Activated naive CD4-positive, alpha-beta T cell treated with anti-CD3 and anti-CD28 coated beads, Interleukin-2, amount 10 ng/mL, durations not matched to agents 7 days and 5 days (primary cell): Measurements from ENCODE around the gene MYADML2.

Experiments
- CTCF ChIA-PET: fragments of 350-600 bp; sonication (Branson Sonifier 250); formaldehyde crosslinking; loops from one replicate; lab custom pipeline; 2021; ENCODE audit warnings: antibody characterized with exemption; lab: Charles Lee
- DNase-seq: peaks from one replicate; pipeline ENCODE4 v3.0.0-alpha.2; 2020
- H3K27ac Mint-ChIP-seq: one replicate; pipeline ENCODE4 v1.8.0; 2021; ENCODE audit warnings: mild to moderate bottlenecking, moderate library complexity, mixed read lengths
- H3K27me3 Mint-ChIP-seq: one replicate; pipeline ENCODE4 v1.8.0; 2021; ENCODE audit warnings: mild to moderate bottlenecking, mixed read lengths
- H3K36me3 Mint-ChIP-seq: one replicate; pipeline ENCODE4 v1.8.0; 2021; ENCODE audit warnings: mixed read lengths
- H3K4me1 Mint-ChIP-seq: one replicate; pipeline ENCODE4 v1.8.0; 2021; ENCODE audit warnings: mixed read lengths
- H3K4me3 Mint-ChIP-seq: one replicate; pipeline ENCODE4 v1.8.0; 2021; ENCODE audit warnings: mild to moderate bottlenecking, moderate library complexity, mixed read lengths
- H3K9me3 Mint-ChIP-seq: one replicate; pipeline ENCODE4 v1.8.0; 2021; ENCODE audit warnings: mixed read lengths

Gene MYADML2

DNA sequence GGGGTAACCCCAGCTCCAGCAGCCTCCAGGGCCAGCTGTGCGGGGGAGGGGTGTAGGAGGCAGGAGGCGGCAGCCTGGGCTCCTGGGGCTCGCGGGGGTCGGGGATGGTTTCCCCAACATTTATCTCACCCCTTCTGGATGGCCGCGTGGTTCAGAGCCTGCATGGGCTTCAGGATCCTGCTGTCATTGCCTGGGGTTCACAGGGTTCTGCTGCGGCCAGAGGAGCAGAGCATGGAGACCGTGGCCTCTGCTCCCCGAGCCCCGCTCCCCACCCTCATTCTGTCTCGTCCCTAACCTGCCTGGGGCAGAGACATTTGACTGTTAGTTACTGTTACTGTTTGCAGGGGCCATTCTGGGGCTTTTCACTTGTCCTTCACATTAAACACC lies 4.9 kb downstream of the MYADML2 start:
- Mint-ChIP-seq H3K9me3 (no peaks in the 10 kb centered on the region), H3K36me3 (no peaks in the 10 kb centered on the region), H3K27ac (no peak overlapping the region), H3K4me3 (no peak overlapping the region), H3K27me3 (peaks cover 43% of the 10 kb centered on the region), H3K4me1 (peaks cover 9% of the 10 kb centered on the region)
- CTCF ChIA-PET = no interaction called here
- no peak for DNase-seq

GRCh38 chr17:81941484-81942166 lies 5.4 kb downstream of the MYADML2 start:
- H3K27me3 Mint-ChIP-seq = peaks cover 38% of the 10 kb centered on the region
- CTCF ChIA-PET = no interaction called here
- H3K4me3 Mint-ChIP-seq = no peak overlapping the region
- peaks cover 10% of the 10 kb centered on the region for H3K4me1 Mint-ChIP-seq
- H3K27ac Mint-ChIP-seq = no peak overlapping the region
- H3K9me3 Mint-ChIP-seq = no peaks in the 10 kb centered on the region
- no peak for DNase-seq
- no peaks in the 10 kb centered on the region for H3K36me3 Mint-ChIP-seq

DNA sequence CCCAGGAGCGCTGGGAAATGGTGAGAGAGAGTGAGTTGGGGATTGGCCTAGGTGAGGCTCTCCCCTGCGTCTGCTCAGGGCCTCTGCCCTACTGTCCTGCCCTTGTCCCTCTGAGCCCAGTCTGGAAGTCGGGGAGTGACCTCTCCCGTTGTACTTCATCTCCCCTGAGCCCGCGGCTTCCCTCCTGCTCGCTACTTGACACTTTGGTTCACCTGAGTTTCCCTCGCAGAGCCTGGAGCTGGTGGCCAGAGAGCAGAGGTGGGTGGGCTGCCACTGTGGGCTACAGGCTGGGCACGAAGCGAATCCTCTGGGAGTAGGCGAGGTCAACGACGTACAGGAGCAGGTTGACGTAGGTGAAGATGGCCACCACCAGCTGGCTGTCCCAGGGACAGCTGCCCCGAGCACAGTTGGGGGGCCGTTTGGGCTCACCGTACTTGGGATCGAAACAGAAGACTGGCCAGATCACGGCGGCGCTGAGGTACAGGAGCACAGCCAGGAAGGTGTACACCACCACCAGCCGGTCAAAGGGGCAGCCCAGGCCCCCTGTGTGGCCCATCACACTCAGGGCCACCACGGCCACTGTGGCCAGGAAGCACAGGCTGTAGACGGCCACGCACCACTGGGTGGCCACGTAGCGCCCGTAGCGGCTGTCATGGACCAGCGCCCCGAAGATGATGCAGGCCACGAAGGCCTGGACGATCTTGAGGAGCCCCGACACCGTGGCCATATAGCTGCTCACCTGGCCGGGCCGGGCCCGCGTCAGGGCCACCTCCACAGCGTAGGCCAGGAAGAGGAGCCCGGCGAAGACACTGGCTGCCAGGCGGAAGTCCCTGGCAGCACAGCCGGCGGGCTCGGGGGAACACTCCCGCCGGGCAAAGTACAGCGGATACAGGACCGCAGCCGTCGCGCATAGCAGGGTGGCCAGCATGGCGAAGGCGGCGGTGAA lies 6.2 kb downstream of the MYADML2 start:
- H3K4me3 Mint-ChIP-seq = no peak overlapping the region
- H3K36me3 Mint-ChIP-seq = no peaks in the 10 kb centered on the region
- peaks cover 37% of the 10 kb centered on the region for H3K27me3 Mint-ChIP-seq
- H3K27ac Mint-ChIP-seq = no peak overlapping the region
- DNase-seq = no peak
- CTCF ChIA-PET = no interaction called here
- peaks cover 15% of the 10 kb centered on the region for H3K4me1 Mint-ChIP-seq
- no peaks in the 10 kb centered on the region for H3K9me3 Mint-ChIP-seq

DNA sequence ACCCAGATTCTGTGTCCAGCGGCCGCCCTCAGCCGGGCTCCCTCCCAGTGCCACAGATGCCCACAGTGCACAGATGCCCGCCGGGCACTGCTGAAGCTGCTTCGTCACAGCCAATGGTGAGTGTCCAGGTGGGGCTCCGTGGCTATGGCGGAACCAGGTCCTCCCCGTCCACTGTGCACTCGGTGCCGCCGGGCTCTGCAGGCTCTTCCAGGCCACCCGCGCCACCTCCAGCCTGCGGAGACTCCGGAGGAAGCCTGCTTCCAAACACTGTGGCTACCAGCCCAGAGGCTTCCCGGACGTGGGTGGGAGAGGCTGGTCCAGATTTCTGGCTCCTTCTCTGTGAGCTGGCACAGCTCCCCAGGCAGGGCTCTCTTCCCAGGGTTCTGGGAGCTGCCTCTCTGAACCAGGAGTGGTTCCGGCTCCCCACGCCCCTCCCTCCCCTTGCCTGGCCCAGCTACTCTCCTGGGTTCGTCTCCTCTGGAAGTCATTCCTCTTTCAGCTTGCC lies 7.1 kb downstream of the MYADML2 start:
- CTCF ChIA-PET = no interaction called here
- H3K27ac Mint-ChIP-seq = no peak overlapping the region
- peaks cover 31% of the 10 kb centered on the region for H3K27me3 Mint-ChIP-seq
- no peaks in the 10 kb centered on the region for H3K9me3 Mint-ChIP-seq
- DNase-seq = no peak
- H3K4me3 Mint-ChIP-seq = no peak overlapping the region
- H3K36me3 Mint-ChIP-seq = no peaks in the 10 kb centered on the region
- H3K4me1 Mint-ChIP-seq = peaks cover 18% of the 10 kb centered on the region

DNA sequence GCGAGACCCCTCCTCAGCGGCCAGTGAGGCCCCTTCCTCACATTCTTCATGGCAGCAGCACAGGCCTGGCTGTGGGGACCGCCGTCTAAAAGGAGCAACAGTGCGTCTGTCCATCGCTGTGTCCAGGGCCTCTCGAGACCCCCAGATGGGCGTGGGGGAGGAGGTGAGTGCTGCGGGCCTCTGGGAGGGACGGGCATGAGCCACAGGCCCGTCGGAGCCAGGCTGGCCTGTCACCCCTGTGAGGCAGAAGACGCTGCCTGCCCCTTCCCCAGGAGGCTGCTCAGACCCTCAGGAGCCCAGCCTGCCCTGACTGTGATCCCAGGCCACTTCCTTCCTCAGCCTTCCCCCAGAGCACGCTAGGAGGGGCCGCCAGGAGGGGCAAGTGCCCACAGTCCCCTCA lies 7.8 kb downstream of the MYADML2 start:
- Mint-ChIP-seq H3K4me3 (no peak overlapping the region), H3K27ac (no peak overlapping the region), H3K36me3 (no peaks in the 10 kb centered on the region), H3K9me3 (no peaks in the 10 kb centered on the region), H3K4me1 (peaks cover 18% of the 10 kb centered on the region), H3K27me3 (peaks cover 30% of the 10 kb centered on the region)
- no peak for DNase-seq
- CTCF ChIA-PET = no interaction called here

GRCh38 chr17:81935709-81936084 lies 11.3 kb downstream of the MYADML2 start:
- Mint-ChIP-seq H3K36me3 (no peaks in the 10 kb centered on the region), H3K9me3 (no peaks in the 10 kb centered on the region), H3K4me3 (peak overlapping the region; percentile 79), H3K4me1 (peaks cover 22% of the 10 kb centered on the region), H3K27me3 (peaks cover 22% of the 10 kb centered on the region), H3K27ac (no peak overlapping the region)
- DNase-seq = no peak
- CTCF ChIA-PET = interaction anchor here (1.9 kb wide), 1 partner anchor 86 kb away, joined by 4 read pairs; no protein-coding TSS in a partner anchor

GRCh38 chr17:81934850-81935708 lies 12.0 kb downstream of the MYADML2 start:
- CTCF ChIA-PET = interaction anchor here (1.9 kb wide), 1 partner anchor 87 kb away, joined by 4 read pairs; no protein-coding TSS in a partner anchor
- no peaks in the 10 kb centered on the region for H3K9me3 Mint-ChIP-seq
- peaks cover 22% of the 10 kb centered on the region for H3K27me3 Mint-ChIP-seq
- H3K4me3 Mint-ChIP-seq = peak overlapping the region; percentile 79
- no peak overlapping the region for H3K27ac Mint-ChIP-seq
- no peak for DNase-seq
- H3K36me3 Mint-ChIP-seq = no peaks in the 10 kb centered on the region
- H3K4me1 Mint-ChIP-seq = peaks cover 22% of the 10 kb centered on the region

- CTCF ChIA-PET = no interaction called here
- DNase-seq = no peak
- H3K36me3 Mint-ChIP-seq = no peaks in the 10 kb centered on the region
- H3K9me3 Mint-ChIP-seq = no peaks in the 10 kb centered on the region
- no peak overlapping the region for H3K4me3 Mint-ChIP-seq
- H3K27me3 Mint-ChIP-seq = peaks cover 28% of the 10 kb centered on the region
- H3K4me1 Mint-ChIP-seq = peaks cover 22% of the 10 kb centered on the region
- no peak overlapping the region for H3K27ac Mint-ChIP-seq
These were observed 12.8 kb downstream of the MYADML2 start for GRCh38 chr17:81934098-81934757.

DNA sequence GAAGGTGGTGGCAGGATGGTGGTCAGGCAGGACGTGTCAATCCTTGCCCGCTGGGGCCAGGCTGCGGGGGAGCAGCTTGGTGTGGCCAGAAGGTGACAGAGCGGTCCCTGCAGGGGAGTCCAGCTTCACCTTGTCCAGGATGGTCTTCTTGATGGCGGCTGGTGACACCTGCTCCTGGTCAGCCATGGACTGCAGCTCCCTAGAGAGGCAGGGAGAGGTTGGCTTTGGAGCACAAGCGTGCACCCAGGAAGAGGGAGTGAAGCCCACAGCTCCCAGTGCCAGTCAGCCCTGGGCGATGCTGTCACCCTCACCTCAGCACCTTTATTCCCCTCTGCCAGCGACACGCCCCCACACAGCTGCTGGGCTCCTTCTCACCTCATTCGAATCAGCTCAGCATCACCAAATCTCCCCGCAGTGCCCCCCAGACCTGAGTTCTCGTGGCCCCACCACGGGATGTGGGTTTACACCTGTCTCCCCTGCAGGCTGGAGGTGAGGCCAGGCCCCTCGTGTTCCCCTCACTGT lies 13.8 kb downstream of the MYADML2 start:
- Mint-ChIP-seq H3K4me3 (no peak overlapping the region), H3K27ac (no peak overlapping the region), H3K36me3 (no peaks in the 10 kb centered on the region), H3K9me3 (no peaks in the 10 kb centered on the region), H3K27me3 (peaks cover 37% of the 10 kb centered on the region), H3K4me1 (peaks cover 28% of the 10 kb centered on the region)
- CTCF ChIA-PET = no interaction called here
- no peak for DNase-seq

GRCh38 chr17:81932333-81932983 lies 14.6 kb downstream of the MYADML2 start:
- Mint-ChIP-seq H3K36me3 (no peaks in the 10 kb centered on the region), H3K27ac (peak overlapping the region; percentile 24), H3K27me3 (peaks cover 39% of the 10 kb centered on the region), H3K9me3 (no peaks in the 10 kb centered on the region), H3K4me3 (no peak overlapping the region), H3K4me1 (peaks cover 20% of the 10 kb centered on the region)
- CTCF ChIA-PET = no interaction called here
- no peak for DNase-seq

GRCh38 chr17:81931557-81932332 lies 15.3 kb downstream of the MYADML2 start:
- Mint-ChIP-seq H3K36me3 (no peaks in the 10 kb centered on the region), H3K27ac (no peak overlapping the region), H3K4me1 (peaks cover 20% of the 10 kb centered on the region), H3K9me3 (no peaks in the 10 kb centered on the region), H3K4me3 (no peak overlapping the region), H3K27me3 (peaks cover 39% of the 10 kb centered on the region)
- no peak for DNase-seq
- CTCF ChIA-PET = no interaction called here

DNA sequence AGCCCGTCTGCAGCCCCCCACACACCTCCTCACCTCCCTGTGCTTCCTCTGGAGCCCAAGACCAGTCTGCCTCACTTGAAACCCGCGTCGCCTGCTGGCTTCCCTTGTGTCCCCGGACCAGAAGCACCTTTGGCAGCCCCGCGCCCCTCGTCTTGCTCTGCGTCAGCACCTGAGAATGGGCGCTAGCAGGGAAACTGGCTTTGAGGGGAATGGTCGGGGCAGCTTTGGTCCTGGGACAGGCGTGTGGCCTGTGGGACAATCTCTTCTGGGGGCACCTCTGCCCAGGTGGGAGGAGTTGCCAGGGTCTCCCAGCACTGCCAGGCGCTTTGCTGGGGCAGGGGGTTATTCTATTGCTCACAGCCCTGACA lies 15.9 kb downstream of the MYADML2 start:
- peaks cover 39% of the 10 kb centered on the region for H3K27me3 Mint-ChIP-seq
- H3K9me3 Mint-ChIP-seq = no peaks in the 10 kb centered on the region
- peak overlapping the region; percentile 15 for H3K4me3 Mint-ChIP-seq

More for the DNA sequence above, 15.9 kb downstream of the MYADML2 start:
- Mint-ChIP-seq H3K36me3 (no peaks in the 10 kb centered on the region), H3K27ac (peak overlapping the region; percentile 17), H3K4me1 (peaks cover 20% of the 10 kb centered on the region)
- CTCF ChIA-PET = no interaction called here
- DNase-seq = no peak
